Renal cortex interstitium (tissue), 11 donors: ENCODE data around the gene SDHC. TPM values are rescaled to one million over a fixed set of nuclear protein-coding genes. Genes with fewer than 3 reads are reported as not detected.
A peak's percentile ranks its signal among the peaks of the same experiment; 100 is the strongest.
"Not testable (repeated sequence)": the region's sequence is repeated elsewhere in the genome, so short reads cannot be mapped to it uniquely, and the experiment has no call there.

Source experiments
- DNase-seq, 11 donors: peaks; one replicate each; pipeline ENCODE4 v3.0.0-alpha.2; 2013; ENCODE audit warnings: low read depth in 9 of 11, low spot score in 4 of 11; ENCODE audit errors: extremely low read depth in 1 of 11
- polyA plus RNA-seq, 3 donors: library from polyadenylated mRNA; unstranded; fragments of 120-200 nt; gene quantifications; one replicate each; pipeline ENCODE4 v1.2.1, GENCODE V29; 2013; ENCODE audit not compliant: insufficient read length in 3 of 3

Gene SDHC
- polyA plus RNA-seq, 3 donors: 257 to 303 (median 265) TPM

DNA sequence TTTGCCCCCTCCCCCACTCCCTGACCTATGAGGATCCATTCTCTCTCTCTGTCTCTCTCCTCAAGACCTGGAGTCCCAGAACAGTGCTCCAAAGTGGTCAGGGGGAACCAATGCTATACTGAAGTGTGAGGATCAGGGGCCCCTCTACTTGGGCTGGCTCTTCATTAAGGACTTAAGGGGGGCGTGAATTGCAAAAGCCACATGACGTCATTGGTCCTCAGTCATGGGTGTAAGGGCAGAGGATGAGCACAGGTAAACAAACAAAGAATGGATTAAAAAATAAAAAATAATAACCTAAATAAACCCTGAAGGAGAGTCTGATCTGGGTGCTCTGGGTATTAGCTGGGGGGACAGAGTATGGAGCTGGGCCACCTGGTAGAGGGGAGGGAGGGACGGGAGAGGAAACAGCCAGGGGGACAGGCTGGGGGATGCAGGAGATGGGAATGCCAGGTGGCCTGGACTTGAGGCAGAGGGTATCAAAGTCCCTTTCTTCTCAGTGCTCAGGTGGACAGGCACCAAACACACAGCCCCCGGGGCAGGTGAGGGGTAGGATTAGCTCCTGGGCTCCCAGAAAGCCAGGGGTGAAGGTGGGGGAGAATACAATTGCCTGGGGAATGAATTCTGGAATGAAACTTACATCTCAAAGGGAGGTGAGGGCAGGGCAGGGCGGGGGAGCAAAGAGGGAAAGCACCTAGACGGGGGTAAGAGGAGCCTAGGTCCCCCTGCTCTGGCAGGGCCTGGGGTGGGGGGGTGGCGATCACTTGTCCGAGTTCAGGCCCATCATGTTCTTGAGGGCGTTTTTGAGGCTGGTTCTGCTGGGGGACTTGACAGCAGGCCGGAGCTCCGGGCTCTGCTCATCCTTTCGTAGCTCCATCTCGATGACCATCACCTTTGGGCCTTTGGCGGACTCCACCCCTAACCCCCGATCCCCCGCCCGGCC lies 9.0 kb upstream of the SDHC start:
- no peak for DNase-seq

DNA sequence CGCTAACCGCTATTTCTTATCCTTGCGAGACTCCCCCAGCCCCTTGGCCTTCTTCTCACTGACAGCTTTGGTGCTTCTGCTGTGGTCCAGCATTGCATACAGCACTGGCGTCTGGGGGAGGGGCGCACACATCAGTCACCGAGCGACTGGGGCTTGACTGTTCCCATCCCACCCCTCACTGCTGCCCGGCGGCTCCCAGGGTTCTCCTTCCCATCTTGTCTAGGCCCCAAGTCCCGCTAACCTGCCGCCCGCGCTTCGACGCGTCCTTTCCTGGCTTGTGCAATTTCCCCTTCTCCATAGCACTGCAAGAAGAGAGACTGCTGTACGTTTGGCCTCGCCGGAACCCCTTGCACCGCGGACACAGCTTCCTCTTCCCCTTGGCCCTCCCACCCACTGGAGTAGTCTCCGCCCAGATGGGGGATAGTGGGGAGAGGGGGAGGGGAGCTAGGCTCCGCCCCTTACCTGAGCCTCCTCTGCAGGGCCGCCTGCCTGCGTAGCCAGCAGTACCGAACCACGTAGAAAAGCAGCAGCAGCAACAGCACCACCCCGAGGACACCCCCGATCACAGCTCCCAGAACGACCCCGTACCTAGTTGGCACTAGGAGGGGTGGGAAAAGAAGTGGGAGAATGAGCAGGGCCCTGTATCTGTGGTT lies 8.2 kb upstream of the SDHC start:
- DNase-seq: peak in 9 of 11 donors; percentile 56 to 77 (median 70)

DNA sequence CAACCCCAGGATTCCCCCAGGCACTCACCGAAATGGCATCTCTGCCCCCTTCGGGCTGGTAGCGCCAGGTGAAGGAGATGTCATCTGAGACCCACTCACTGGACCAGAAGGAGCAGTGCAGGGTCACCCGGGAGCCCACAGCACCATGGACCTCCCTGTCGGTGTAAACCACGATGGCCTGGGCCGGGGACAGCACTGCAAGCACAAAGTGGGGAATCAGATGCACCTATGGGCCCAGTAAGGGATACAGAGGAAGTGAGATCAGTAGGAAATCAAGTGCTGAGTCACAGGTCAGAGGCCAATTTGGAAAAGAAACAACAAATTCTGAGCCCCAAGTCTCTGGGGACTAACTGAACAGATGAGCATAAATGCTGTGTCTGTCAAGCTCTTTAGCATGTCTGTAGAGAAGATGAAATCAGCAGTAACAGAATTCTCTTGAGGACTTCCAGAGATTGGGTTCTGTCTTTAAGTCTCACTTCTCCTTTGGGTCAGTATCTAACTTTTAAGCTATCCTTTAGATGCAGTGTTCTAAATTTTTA lies 6.9 kb upstream of the SDHC start:
- DNase-seq: no peak

DNA sequence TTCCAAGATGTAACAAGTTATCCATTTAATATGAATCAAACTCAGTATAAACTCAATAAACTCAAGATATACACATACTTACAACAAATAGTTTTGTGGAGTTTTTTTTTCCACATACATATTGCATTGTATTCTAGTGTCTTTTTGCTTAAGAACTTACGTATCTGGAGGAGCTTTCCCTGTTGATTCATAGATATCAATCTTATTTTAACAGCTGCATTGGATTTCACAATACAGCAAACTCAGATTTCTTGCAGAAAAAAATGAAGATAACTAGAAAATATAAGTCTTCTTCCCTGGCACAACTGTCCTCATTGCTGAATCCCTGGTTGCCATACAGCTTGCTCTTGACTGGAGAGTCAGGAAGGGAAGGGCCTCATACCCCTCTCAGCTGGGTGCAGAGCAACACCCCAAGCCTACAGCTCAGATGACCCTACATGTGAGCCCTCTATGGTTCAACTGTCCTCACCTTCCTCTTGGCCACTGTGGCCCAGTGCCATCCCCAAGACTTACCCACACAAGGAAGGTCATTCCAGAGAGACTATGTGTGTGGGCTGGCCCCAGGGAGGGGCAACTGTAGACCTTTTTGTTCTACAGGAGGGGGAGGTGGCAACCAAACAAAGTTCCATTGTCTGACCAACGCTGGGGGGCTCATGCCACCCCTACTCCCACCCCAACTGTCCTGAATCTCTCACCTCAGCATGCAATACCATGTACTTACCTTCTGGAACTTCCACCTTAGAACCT lies 6.1 kb upstream of the SDHC start:
- DNase-seq: no peak

DNA sequence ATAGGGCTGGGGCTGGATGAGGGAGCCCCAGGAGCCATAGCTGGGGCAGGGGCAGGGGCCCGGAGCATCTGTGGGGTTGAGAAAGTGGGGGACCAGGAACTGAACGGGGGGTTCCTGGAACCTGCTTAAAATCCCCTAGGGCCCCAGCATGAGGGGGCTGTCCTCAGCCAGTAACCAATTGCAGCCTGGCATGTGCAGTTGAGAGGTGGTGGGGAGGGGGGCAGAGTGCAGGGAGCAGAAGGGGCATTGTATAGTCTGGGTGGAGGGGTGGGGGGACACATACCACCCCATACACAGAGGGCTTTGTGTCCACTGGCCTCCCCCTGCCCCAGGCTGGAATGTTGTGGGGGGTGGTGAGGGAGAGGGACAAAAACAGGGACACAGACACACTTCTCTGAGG lies 4.3 kb upstream of the SDHC start, which contains the start of gene MPZ:
TSS of gene MPZ (minus strand) at position 101 of the 400 bp plus-strand sequence. CDS start at position 38, 63 bp downstream.
- no peak for DNase-seq

DNA sequence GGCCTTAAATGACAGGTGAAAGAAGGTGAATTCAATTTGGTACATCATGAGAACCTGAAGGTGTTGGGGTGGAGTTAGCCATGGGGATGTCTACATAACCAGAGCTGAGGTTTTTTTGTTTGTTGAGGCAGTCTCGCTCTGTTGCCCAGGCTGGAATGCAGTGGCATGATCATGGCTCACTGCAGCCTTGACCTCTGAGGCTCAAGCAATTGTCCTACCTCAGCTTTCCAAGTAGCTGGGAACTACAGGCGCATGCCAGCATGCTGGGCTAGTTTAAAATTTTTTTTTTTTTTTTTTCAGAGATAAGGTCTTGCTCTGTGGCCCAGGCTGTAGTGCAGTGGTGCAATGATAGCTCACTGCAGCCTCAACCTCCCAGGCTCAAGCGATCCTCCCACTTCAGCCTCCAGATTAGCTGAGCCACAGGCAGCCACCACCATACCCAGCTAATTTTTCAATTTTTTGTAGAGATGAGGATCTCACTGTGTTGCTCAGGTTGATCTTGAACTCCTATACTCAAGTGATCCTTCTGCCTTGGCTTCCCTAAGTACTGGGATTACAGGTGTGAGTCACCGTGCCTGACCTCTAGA lies 2.5 kb upstream of the SDHC start:
- DNase-seq: peak in 1 of 11 donors; percentile 6

DNA sequence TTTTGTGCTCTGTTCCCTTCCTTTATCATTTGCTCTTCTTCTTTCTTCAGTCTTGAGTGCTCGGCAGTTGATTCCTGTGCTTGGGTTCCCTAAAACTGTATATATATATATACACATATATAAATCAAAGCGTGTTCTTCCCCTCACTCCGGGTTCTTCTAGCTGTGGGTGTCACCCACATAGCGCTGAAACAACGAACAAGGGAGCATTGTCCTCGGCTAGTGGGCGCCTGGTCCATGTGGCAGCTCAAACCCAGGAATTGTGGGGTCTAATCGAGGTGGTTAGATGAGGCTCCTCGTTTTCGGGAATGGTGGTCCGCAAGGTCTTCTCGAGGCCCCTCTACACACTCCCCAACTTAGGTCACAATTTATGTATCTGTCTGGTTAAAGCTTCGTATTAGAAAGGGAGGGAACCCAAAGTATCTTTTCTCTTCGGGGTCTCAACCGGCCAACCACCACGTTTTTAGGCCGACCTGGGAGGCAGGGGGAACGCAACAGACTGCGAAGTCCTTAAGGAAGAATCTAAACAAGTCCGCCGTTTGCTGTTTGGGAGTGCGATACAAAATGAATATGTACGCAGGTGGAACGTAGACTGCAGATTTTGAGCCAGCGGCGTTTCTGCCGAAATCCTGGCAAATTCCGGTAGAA lies 504 bp upstream of the SDHC start:
- DNase-seq: no peak

DNA sequence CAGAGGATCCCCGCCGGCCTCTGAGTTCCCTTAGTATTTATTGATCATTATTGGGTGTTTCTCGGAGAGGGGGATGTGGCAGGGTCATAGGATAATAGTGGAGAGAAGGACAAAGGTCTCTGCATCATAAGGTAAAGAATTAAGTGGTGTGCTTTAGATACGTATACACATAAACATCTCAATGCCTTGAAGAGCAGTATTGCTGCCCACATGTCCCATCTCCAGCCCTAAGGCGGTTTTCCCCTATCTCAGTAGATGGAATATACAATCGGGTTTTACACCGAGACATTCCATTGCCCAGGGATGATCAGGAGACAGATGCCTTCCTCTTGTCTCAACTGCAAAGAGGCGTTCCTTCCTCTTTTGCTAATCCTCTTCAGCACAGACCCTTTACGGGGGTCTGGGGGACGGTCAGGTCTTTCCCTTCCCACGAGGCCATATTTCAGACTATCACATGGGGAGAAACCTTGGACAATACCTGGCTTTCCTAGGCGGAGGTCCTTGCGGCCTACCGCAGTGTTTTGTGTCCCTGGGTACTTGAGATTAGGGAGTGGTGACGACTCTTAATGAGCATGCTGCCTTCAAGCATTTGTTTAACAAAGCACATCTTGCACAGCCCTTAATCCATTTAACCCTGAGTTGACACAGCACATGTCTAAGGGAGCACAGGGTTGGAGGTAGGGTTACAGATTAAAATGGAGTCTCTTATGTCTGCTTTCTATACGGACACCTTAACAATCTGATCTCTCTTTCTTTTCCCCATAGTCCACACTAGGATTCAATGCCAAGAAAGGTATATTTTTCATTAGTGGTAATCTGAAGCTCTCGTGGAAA lies 1.9 kb downstream of the SDHC start:
- DNase-seq: not testable (repeated sequence)

DNA sequence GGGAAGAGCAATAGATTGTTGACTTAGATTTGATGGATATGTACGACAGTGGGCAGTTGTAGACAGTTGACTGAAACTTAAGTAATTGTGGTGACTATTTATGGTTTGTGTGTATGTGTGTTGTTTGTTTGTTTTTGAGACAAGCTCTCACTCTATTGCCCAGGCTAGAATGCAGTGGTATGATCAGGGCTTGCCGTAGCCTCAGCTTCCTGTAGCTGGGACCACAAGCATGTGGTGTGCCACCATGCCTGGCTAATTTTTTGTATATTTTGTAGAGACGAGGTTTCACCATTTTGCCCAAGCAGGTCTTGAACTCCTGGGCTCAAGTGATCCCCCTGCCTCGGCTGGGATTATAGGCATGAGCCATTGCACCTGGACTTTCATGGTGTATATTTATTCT lies 9.8 kb downstream of the SDHC start:
- DNase-seq: no peak

DNA sequence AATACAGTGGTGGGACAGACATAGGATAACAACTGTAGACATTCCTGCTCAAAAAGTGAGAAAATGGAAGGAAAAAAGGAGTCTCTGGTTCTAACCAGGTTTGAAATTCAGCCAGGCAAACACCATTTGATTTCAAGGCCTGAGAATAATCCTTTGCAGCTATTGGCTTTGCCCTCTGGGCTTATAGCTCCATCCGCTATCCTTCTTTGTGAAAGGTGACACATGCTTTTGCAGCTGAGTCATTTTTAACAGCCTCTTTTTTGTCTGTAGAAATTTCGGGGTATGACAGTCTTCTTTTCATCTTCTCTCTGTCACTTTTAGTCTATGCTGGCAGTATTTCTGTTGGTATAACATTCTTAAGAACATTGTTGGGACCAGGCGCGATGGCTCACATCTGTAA lies 16.2 kb downstream of the SDHC start:
- DNase-seq: no peak

DNA sequence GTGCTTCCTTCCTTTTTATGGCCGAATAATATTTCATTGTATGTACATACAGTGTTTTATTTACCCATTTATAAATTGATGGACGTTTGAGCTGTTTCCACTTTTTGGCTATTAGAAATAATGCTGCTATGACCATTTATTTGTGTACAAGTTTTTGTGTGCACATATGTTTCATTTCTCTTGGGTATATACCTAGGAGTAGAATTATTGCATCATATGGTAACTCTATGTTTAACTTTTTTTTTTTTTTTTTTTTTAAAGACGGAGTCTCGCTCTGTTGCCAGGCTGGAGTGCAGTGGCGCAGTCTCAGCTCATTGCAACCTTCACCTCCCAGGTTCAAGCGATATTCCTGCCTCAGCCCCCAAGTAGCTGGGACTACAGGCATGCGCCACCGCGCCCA lies 19.0 kb downstream of the SDHC start:
- DNase-seq: no peak

DNA sequence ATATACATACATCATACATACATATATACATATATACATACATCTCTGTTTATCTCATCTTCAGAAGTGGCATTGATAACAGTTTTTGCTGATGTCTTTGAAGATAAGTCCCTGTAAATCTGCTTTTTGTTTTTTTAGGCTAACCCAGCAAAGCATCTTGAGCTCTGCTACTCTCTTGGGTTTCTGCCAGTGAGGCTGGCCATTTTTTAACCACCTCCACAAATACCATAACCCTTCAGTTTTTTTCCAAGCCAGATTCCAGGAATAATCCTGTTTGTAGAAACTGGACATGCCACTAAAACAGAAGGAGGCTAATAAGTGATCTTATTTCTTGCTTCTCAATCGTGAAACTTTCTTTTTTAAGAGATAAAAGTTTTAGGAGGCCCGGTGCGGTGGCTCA lies 21.6 kb downstream of the SDHC start:
- DNase-seq: no peak

DNA sequence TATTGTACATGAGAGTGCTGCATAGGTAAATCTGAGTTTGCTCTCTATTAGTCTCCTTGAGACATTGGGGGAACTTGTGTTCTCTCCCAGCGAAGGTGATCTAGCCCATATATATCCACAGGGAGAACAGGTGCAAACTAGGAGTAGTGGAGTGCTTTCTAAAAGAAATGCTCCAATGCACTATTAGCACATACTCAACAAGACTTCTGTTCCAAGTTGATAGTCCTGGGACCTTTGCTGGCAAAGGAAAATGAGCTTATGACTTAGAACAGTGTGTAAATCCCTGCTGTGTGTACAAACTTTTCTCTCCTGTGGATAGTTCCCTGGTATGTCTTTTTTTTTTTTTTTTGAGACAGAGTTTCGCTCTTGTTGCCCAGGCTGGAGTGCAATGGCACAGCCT lies 28.0 kb downstream of the SDHC start:
- DNase-seq: no peak

DNA sequence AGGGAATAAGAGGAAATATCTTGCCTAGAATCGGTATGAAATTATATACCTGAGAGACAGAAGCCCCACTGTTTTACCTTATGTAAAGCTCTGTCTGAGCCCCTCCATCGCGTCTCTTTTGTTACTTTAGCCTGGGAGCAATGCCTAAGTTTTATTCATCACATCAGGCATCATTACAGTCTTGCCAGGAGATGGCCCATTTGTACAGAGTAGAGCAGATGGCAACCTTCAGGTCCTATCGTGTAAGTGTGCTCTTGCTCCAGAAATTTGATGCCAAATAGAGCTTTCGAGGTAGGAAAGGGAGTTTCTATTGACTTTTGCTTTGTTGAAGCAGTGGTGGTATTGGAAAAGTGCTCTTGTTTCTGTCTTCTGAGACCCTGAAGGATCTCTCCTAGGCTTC lies 28.6 kb downstream of the SDHC start:
- no peak for DNase-seq

DNA sequence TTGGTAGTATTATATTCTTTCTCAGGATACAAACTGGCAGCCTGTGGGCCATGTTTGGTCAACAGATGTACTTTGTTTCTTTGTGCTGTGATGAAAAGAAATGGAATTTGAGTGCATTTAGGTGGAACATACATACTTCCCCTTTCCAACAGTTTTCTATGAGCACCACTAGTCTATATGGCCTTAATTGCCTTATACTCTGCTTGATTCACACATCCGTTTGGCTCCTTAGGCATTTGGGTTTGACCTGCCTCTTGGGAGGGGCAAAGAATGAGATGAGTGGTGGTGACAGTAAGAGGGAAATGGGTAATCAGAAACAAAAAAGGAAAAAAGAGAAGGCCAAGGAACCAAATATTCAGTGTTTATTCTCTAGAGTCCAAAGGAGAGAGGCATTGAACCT lies 36.5 kb downstream of the SDHC start:
- DNase-seq: no peak

DNA sequence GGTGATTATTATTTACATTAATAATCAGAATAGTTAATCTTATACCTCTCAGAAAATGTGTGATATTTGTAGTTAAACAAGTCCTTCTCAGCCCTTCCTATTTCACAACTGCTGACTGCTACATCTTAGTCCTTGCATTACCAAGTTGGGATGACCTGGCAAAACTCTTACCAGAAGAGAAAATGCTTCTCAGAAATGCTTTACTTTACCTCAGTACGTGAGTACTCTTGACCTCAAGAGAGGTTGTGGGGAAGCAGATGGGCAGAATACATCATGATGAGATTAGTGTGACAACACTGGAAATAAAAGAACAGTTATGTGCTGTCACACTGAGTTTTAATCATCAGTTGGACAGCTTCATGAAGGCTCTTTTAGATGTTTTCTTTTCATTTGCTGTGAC lies 37.3 kb downstream of the SDHC start:
- no peak for DNase-seq

DNA sequence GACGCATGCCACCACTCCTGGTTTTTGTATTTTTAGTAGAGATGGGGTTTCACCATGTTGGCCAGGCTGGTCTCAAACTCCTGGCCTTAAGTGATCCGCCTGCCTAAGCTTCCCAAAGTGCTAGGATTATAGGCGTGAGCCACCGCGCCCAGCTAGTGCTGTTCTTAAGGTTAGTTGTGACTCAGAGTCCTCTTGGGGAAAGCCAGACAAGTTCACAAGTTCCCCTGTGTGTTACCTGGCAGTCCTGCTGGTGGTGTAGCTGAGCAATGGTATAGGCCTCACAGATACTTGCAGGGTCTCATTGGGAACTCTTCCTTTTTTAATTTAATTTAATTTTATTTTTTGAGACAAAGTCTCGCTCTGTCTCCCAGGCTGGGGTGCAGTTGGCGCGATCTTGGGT lies 42.9 kb downstream of the SDHC start:
- no peak for DNase-seq

DNA sequence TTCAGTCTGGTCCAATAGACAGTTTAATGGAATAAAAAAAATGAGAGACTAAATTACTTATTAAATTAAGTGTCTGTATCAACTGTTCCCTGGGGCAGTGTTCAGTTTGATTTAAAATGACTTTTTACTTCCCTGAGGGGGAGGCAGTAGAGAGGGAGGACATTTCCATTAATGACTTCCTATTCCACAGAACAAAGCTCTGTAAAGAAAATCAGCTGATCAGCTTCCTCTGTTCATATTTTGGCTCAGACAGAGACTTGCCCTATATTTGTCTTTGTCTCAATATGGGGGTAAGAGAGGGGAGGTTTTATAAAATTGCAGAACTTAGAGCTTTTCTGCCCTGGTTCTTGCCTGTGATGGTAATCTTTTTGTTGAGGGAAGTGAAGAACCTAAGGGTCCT lies 45.1 kb downstream of the SDHC start:
- peak in 6 of 11 donors; percentile 21 to 44 (median 30) for DNase-seq
